Activated CD4-positive, alpha-beta T cell treated with anti-CD3 and anti-CD28 coated beads for 36 hours (primary cell): Measurements from ENCODE around the gene ARPC2. TPM values are rescaled to one million over a fixed set of nuclear protein-coding genes. Genes with fewer than 3 reads are reported as not detected.
A peak's percentile ranks its signal among the peaks of the same experiment; 100 is the strongest.

Source experiments
- ATAC-seq: fragments of 200-7000 bp; cut with Tn5 transposase; one replicate; pipeline ENCODE4 v1.10.0; 2021; ENCODE audit warnings: mild to moderate bottlenecking, moderate library complexity
- CTCF ChIA-PET: fragments of 350-600 bp; sonication (Branson Sonifier 250); formaldehyde crosslinking; loops from one replicate; lab custom pipeline; 2021; ENCODE audit warnings: antibody characterized with exemption; lab: Charles Lee
- POLR2A ChIA-PET: fragments of 350-600 bp; sonication (Branson Sonifier 250); formaldehyde crosslinking; loops from one replicate; lab custom pipeline; 2021; ENCODE audit warnings: antibody characterized with exemption, inconsistent platforms; lab: Charles Lee
- DNase-seq: peaks from one replicate; pipeline ENCODE4 v3.0.0-alpha.2; 2020
- H3K27ac Mint-ChIP-seq: one replicate; pipeline ENCODE4 v1.8.0; 2021; ENCODE audit warnings: mixed read lengths
- H3K27me3 Mint-ChIP-seq: one replicate; pipeline ENCODE4 v1.8.0; 2021; ENCODE audit warnings: mixed read lengths
- H3K36me3 Mint-ChIP-seq: one replicate; pipeline ENCODE4 v1.8.0; 2021; ENCODE audit warnings: low read depth, mixed read lengths
- H3K4me1 Mint-ChIP-seq: one replicate; pipeline ENCODE4 v1.8.0; 2021; ENCODE audit warnings: mixed read lengths
- H3K4me3 Mint-ChIP-seq: one replicate; pipeline ENCODE4 v1.8.0; 2021; ENCODE audit warnings: mild to moderate bottlenecking, moderate library complexity, mixed read lengths
- H3K9me3 Mint-ChIP-seq: one replicate; pipeline ENCODE4 v1.8.0; 2021; ENCODE audit warnings: low read depth, mixed read lengths
- intact Hi-C, 2 experiments: fragments of 100-400 bp; cut with DNase I in 1 of 2; cut with micrococcal nuclease in 1 of 2; formaldehyde crosslinking; loops; one replicate each; pipeline versions ENCODE4 v1.14.2 to v1.15.1; 2022 to 2024; cut with DNase I, micrococcal nuclease
- total RNA-seq, 2 experiments: library from RNA; stranded (reverse); gene quantifications; one replicate each; pipeline ENCODE4 v1.2.3, GENCODE V29; 2021

Gene ARPC2
- total RNA-seq, 2 experiments from 2014 or later, result 563 to 632 TPM

GRCh38 chr2:218186355-218186766, 30.6 kb upstream of the ARPC2 start:
- CTCF ChIA-PET, result interaction anchor here (1.3 to 1.5 kb wide), 2 partner anchors 43 to 44 kb away, joined by 5 to 6 read pairs; no protein-coding TSS in a partner anchor
- ATAC-seq (peak; percentile 95), DNase-seq (peak; percentile 83)
- no peaks in the 10 kb centered on the region for H3K9me3 Mint-ChIP-seq
- POLR2A ChIA-PET, result interaction anchor here (0.7 kb wide), 1 partner anchor 86 kb away, joined by 3 read pairs; no protein-coding TSS in a partner anchor
- no peaks in the 10 kb centered on the region for H3K36me3 Mint-ChIP-seq
- intact Hi-C loops, result loop anchor here (1.0 to 10.0 kb wide), 7 partner anchors 31 to 171 kb away; partner anchors contain the start of genes AAMP (in 2 of the 2), CATIP (in 2 of the 2), PNKD (in 2 of the 2) and ARPC2 (in 1 of the 2)
- no peak overlapping the region for H3K4me3 Mint-ChIP-seq
- no peak overlapping the region for H3K27ac Mint-ChIP-seq
- no peaks in the 10 kb centered on the region for H3K27me3 Mint-ChIP-seq
- H3K4me1 Mint-ChIP-seq, result peaks cover 8% of the 10 kb centered on the region

GRCh38 chr2:218186876-218187275, 30.1 kb upstream of the ARPC2 start:
- Mint-ChIP-seq H3K4me1 (peaks cover 8% of the 10 kb centered on the region), H3K4me3 (no peak overlapping the region), H3K27me3 (no peaks in the 10 kb centered on the region), H3K36me3 (no peaks in the 10 kb centered on the region), H3K9me3 (no peaks in the 10 kb centered on the region), H3K27ac (no peak overlapping the region)
- ChIA-PET CTCF (interaction anchor here (0.7 to 1.5 kb wide), 8 partner anchors 14 to 84 kb away, joined by 3 to 7 read pairs (median 4); partner anchors contain the start of genes AAMP and PNKD), POLR2A (interaction anchor here (0.7 kb wide), 1 partner anchor 85 kb away, joined by 3 read pairs; no protein-coding TSS in a partner anchor)
- DNase-seq (no peak), ATAC-seq (peak; percentile 13)
- intact Hi-C loops, result loop anchor here (1.0 to 10.0 kb wide), 7 partner anchors 30 to 170 kb away; partner anchors contain the start of genes AAMP (in 2 of the 2), CATIP (in 2 of the 2), PNKD (in 2 of the 2) and ARPC2 (in 1 of the 2)

GRCh38 chr2:218187296-218188015, 29.5 kb upstream of the ARPC2 start:
- Mint-ChIP-seq H3K4me3 (no peak overlapping the region), H3K27me3 (no peaks in the 10 kb centered on the region), H3K9me3 (no peaks in the 10 kb centered on the region), H3K27ac (no peak overlapping the region), H3K36me3 (no peaks in the 10 kb centered on the region), H3K4me1 (peaks cover 8% of the 10 kb centered on the region)
- no peak for DNase-seq
- ChIA-PET CTCF (interaction anchor here (0.6 to 1.5 kb wide), 11 partner anchors 15 to 86 kb away, joined by 3 to 7 read pairs (median 4); partner anchors contain the start of genes AAMP and PNKD), POLR2A (interaction anchor here (0.7 kb wide), 1 partner anchor 84 kb away, joined by 3 read pairs; no protein-coding TSS in a partner anchor)
- no peak for ATAC-seq
- intact Hi-C loops, result loop anchor here (2.0 to 10.0 kb wide), 3 partner anchors 41 to 170 kb away; partner anchors contain the start of gene CATIP (in 2 of the 2)

GRCh38 chr2:218188528-218188927, 28.5 kb upstream of the ARPC2 start:
- Mint-ChIP-seq H3K4me1 (peaks cover 8% of the 10 kb centered on the region), H3K27ac (no peak overlapping the region), H3K4me3 (no peak overlapping the region), H3K27me3 (no peaks in the 10 kb centered on the region), H3K9me3 (no peaks in the 10 kb centered on the region), H3K36me3 (no peaks in the 10 kb centered on the region)
- intact Hi-C loops, result loop anchor here (5.0 to 10.0 kb wide), 2 partner anchors 166 to 169 kb away; partner anchors contain the start of gene CATIP (in 2 of the 2)
- ATAC-seq (no peak), DNase-seq (no peak)
- CTCF ChIA-PET, result interaction anchor here (1.2 kb wide), 1 partner anchor 69 kb away, joined by 6 read pairs; no protein-coding TSS in a partner anchor
- POLR2A ChIA-PET, result no interaction called here

GRCh38 chr2:218192902-218193430, 24.0 kb upstream of the ARPC2 start:
- H3K36me3 Mint-ChIP-seq, result no peaks in the 10 kb centered on the region
- POLR2A ChIA-PET, result no interaction called here
- no peak overlapping the region for H3K4me3 Mint-ChIP-seq
- no peak for ATAC-seq
- DNase-seq, result no peak
- intact Hi-C loops, result no loop called here
- no peak overlapping the region for H3K27ac Mint-ChIP-seq
- no peaks in the 10 kb centered on the region for H3K4me1 Mint-ChIP-seq
- no peaks in the 10 kb centered on the region for H3K9me3 Mint-ChIP-seq
- CTCF ChIA-PET, result no interaction called here
- H3K27me3 Mint-ChIP-seq, result no peaks in the 10 kb centered on the region

GRCh38 chr2:218193701-218194100, 23.3 kb upstream of the ARPC2 start:
- Mint-ChIP-seq H3K27ac (no peak overlapping the region), H3K4me3 (no peak overlapping the region), H3K27me3 (no peaks in the 10 kb centered on the region), H3K36me3 (no peaks in the 10 kb centered on the region), H3K9me3 (no peaks in the 10 kb centered on the region), H3K4me1 (no peaks in the 10 kb centered on the region)
- no peak for DNase-seq
- no peak for ATAC-seq
- ChIA-PET CTCF (no interaction called here), POLR2A (no interaction called here)
- intact Hi-C loops, result no loop called here

GRCh38 chr2:218194880-218195279, 22.1 kb upstream of the ARPC2 start:
- no peaks in the 10 kb centered on the region for H3K36me3 Mint-ChIP-seq
- H3K4me3 Mint-ChIP-seq, result no peak overlapping the region
- CTCF ChIA-PET, result interaction anchor here (1.4 kb wide), 1 partner anchor 62 kb away, joined by 5 read pairs; no protein-coding TSS in a partner anchor
- no peak for DNase-seq
- no peak for ATAC-seq
- H3K27me3 Mint-ChIP-seq, result no peaks in the 10 kb centered on the region
- H3K4me1 Mint-ChIP-seq, result no peaks in the 10 kb centered on the region
- POLR2A ChIA-PET, result no interaction called here
- intact Hi-C loops, result no loop called here
- no peaks in the 10 kb centered on the region for H3K9me3 Mint-ChIP-seq
- H3K27ac Mint-ChIP-seq, result no peak overlapping the region

GRCh38 chr2:218196974-218197373, 20.0 kb upstream of the ARPC2 start:
- intact Hi-C loops, result no loop called here
- DNase-seq (no peak), ATAC-seq (no peak)
- Mint-ChIP-seq H3K4me1 (no peaks in the 10 kb centered on the region), H3K27me3 (no peaks in the 10 kb centered on the region), H3K4me3 (no peak overlapping the region), H3K36me3 (no peaks in the 10 kb centered on the region), H3K27ac (no peak overlapping the region), H3K9me3 (no peaks in the 10 kb centered on the region)
- ChIA-PET POLR2A (no interaction called here), CTCF (no interaction called here)

- Mint-ChIP-seq H3K27ac (no peak overlapping the region), H3K4me3 (no peak overlapping the region), H3K27me3 (no peaks in the 10 kb centered on the region), H3K36me3 (no peaks in the 10 kb centered on the region), H3K4me1 (no peaks in the 10 kb centered on the region), H3K9me3 (no peaks in the 10 kb centered on the region)
- ATAC-seq (no peak), DNase-seq (no peak)
- intact Hi-C loops, result no loop called here
- ChIA-PET POLR2A (no interaction called here), CTCF (interaction anchor here (0.6 kb wide), 1 partner anchor 52 kb away, joined by 5 read pairs; no protein-coding TSS in a partner anchor)
These were observed 14.7 kb upstream of the ARPC2 start for GRCh38 chr2:218202266-218202665.

- CTCF ChIA-PET, result interaction anchor here (0.7 to 1.5 kb wide), 3 partner anchors 22 to 48 kb away, joined by 3 to 6 read pairs (median 5); no protein-coding TSS in a partner anchor
- no peak overlapping the region for H3K4me3 Mint-ChIP-seq
- H3K4me1 Mint-ChIP-seq, result peaks cover 3% of the 10 kb centered on the region
- H3K27me3 Mint-ChIP-seq, result peaks cover 3% of the 10 kb centered on the region
- intact Hi-C loops, result no loop called here
- peaks cover 8% of the 10 kb centered on the region for H3K9me3 Mint-ChIP-seq
- H3K36me3 Mint-ChIP-seq, result no peaks in the 10 kb centered on the region
- DNase-seq (no peak), ATAC-seq (no peak)
- H3K27ac Mint-ChIP-seq, result no peak overlapping the region
- POLR2A ChIA-PET, result interaction anchor here (0.6 kb wide), 1 partner anchor 61 kb away, joined by 3 read pairs; the partner anchor contains the start of gene PNKD
These were observed 7.9 kb upstream of the ARPC2 start for GRCh38 chr2:218209078-218209477.

GRCh38 chr2:218214116-218214515, 2.9 kb upstream of the ARPC2 start:
- POLR2A ChIA-PET, result no interaction called here
- ATAC-seq, result no peak
- Mint-ChIP-seq H3K27ac (no peak overlapping the region), H3K36me3 (peaks cover 15% of the 10 kb centered on the region), H3K4me3 (no peak overlapping the region), H3K4me1 (peaks cover 14% of the 10 kb centered on the region), H3K9me3 (peaks cover 7% of the 10 kb centered on the region), H3K27me3 (peaks cover 3% of the 10 kb centered on the region)
- no peak for DNase-seq
- CTCF ChIA-PET, result no interaction called here
- intact Hi-C loops, result no loop called here
